Epithelial cell of esophagus (primary cell): ENCODE data around the gene MAP1A.
"Not testable (repeated sequence)": the region's sequence is repeated elsewhere in the genome, so short reads cannot be mapped to it uniquely, and the experiment has no call there.

ENCODE experiments used
- DNase-seq: peaks from one replicate; pipeline ENCODE4 v3.0.0; 2010; ENCODE audit warnings: low read depth
- H3K4me3 ChIP-seq: 2 replicates; pipeline ENCODE4 v1.5.1; 2011; ENCODE audit warnings: mild to moderate bottlenecking, low read length, control low read depth
- TF ChIP-seq, protein P1 (sequence below): IDR thresholded peaks from 2 replicates; pipeline ENCODE4 v1.5.1; 2011; ENCODE audit warnings: low read depth, mild to moderate bottlenecking, low read length, control low read depth, inconsistent platforms; ENCODE audit not compliant: insufficient read depth; ENCODE audit errors: missing control alignments

Gene MAP1A

DNA sequence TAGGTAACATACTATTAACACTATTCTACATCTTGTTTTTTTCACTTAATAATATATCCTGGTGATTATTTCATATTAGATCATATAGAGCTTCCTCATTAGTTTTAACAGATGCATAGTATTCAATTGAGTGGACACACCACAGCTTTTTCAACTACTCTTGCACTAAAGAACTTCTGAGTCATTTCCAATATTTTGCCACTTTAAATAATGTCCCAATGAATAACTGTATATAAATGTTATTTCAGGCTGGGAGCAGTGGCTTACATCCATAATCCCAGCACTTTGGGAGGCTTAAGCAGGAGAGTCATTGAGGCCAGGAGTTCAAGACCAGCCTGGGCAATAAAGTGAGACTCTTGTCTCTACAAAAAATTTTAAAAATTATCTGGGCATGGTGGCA, 26.9 kb downstream of the MAP1A start:
- H3K4me3 ChIP-seq: no peak overlapping the region
- no peak for DNase-seq
- TF ChIP-seq, protein P1, sequence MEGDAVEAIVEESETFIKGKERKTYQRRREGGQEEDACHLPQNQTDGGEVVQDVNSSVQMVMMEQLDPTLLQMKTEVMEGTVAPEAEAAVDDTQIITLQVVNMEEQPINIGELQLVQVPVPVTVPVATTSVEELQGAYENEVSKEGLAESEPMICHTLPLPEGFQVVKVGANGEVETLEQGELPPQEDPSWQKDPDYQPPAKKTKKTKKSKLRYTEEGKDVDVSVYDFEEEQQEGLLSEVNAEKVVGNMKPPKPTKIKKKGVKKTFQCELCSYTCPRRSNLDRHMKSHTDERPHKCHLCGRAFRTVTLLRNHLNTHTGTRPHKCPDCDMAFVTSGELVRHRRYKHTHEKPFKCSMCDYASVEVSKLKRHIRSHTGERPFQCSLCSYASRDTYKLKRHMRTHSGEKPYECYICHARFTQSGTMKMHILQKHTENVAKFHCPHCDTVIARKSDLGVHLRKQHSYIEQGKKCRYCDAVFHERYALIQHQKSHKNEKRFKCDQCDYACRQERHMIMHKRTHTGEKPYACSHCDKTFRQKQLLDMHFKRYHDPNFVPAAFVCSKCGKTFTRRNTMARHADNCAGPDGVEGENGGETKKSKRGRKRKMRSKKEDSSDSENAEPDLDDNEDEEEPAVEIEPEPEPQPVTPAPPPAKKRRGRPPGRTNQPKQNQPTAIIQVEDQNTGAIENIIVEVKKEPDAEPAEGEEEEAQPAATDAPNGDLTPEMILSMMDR: no peak

DNA sequence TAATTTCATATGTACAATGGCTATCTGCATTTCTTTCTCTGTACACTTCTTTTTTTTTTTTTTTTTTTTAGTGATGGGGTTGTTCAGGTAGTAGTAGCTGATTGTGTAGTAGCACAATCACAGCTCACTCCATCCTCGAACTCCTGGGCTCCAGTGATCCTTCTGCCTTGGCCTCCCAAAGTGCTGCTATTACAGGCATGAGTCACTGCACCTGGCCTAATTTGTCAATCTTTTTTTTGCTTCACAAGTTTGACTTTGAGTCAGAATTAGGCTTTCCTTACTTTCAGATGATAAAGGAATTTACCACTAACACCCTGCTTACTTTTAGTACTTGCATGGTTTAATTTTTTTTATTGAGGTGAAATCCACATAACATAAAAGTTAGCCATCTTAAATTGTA, 28.0 kb downstream of the MAP1A start:
- TF ChIP-seq, protein P1: no peak
- DNase-seq: no peak
- no peak overlapping the region for H3K4me3 ChIP-seq

DNA sequence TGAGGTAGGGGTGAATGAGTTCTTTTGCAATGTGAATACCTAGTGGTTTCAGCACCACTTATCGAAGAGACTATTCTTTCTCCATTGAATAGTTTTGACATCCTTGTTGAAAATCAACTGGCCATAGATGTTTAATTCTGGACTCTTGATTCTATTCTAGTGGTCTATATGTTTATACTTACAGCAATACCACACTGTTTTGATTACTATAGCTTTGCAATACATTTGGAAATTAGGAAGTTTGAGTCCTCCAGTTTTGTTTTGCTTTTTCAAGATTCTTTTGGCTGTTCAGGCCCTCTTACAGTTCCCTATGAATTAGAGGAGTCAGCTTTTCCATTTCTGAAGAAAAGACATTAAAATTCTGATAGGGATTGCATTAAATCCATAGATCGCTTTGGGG, 30.1 kb downstream of the MAP1A start:
- H3K4me3 ChIP-seq: no peak overlapping the region
- TF ChIP-seq, protein P1: no peak
- DNase-seq: no peak

DNA sequence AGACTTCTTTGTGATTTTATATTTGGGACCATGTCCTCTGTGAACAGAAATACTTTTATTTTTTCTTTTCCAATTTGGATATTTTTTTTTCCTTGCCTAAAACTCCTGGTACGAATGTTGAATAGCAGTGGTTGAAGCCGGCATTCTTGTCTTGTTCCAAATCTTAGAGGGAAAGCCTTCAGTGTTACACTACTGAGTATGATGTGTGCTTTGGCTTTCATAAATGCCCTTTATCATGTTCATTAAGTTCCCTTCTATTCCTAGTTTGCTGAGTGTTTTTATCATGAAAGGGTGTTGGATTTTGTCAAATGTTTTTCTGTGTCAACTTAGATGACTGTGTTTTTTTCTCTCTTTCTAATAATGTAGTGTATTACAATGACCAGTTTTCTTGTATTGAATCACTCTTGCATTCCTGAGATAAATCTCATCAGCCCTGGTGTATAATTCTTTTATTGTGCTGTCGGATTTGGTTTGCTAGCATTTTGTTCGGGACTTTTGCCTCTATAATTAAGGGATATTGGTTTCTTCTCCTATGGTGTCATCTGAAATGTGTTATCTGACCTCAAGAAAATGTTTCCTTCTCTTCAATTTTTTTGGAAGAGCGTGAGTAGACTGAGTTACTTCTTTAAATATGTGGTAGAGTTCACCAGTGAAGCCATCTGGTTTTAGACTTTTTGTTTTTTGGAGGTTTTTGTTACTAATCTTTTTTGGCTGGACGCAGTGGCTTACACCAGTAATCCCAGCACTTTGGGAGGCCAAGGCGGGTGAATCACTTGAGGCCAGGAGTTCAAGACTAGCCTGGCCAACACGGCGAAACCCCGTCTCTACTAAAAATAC, 33.3 kb downstream of the MAP1A start:
- DNase-seq: no peak
- TF ChIP-seq, protein P1: no peak
- H3K4me3 ChIP-seq: no peak overlapping the region

DNA sequence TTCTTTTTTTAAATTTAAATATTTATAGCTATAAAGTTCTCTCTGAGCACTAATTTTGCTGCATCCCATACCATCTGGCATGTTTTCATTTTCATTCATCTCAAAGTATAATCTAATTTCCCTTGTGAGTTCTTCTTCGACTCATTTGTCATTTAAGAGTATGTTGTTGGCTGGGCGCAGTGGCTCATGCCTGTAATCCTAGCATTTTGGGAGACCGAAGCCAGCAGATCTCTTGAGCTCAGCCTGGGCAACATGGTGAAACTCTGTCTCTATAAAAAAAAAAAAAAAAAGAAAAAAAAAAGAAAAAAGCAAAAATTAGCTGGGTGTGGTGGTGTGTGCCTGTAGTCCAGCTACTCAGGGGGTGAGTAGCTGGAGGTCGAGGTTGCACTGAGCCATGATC, 34.8 kb downstream of the MAP1A start:
- TF ChIP-seq, protein P1: no peak
- H3K4me3 ChIP-seq: no peak overlapping the region
- DNase-seq: no peak

DNA sequence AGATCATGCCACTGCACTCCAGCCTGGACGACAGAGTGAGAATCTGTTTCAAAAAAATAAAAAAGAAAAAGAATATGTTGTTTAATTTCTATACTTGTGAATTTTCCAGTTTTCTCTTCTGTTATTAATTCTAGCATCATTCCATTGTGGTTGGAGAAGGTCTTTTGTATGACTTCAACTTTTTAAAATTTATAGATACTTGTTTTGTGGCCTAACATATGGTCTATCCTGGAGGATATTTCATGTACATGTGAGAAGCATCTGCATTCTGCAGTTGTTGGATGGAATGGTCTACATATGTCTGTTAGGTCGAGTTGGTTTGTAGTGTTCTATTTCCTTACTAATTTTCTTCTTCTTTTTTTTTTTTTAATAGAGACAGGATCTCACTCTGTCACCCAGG, 35.6 kb downstream of the MAP1A start:
- no peak for DNase-seq
- TF ChIP-seq, protein P1: no peak
- no peak overlapping the region for H3K4me3 ChIP-seq

DNA sequence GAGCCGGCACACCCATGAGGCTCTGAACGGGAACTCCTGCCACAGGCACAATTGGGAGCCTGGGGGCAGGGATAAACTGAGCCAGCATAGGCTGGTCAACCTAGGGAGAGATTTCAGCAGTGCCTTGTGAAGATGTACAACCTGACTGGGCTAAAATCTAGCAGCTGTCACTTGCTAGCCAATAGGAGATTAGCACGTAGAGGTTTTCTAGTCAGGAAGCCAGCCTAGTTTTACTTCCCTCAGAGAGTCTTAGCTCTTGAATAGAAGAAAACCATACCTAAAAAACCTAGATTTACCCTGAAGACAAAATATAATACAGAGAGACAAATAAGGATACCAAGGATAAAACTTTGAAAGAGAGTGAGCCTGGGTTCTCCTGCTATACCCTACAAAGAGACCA, 45.3 kb downstream of the MAP1A start:
- not testable (repeated sequence) for H3K4me3 ChIP-seq, DNase-seq

DNA sequence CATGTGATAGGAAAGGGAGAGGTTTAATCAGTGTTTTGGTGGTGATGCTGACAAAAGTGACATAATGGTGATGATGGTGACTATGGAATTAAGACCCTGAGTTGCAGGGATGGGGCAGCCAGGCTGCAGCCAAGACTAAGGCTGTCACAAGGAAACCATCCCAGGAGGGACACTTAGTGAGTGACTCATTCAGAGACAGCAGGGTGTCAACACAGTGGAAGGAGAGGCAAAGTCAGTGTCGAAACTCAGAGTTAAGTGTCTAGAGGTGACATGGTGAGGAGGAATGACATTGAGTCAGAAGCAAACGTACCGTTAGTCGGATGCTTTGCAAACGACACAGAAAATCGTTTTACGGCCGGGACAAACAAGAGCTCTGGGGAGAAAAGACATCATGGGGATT, 46.4 kb downstream of the MAP1A start:
- not testable (repeated sequence) for DNase-seq, H3K4me3 ChIP-seq

DNA sequence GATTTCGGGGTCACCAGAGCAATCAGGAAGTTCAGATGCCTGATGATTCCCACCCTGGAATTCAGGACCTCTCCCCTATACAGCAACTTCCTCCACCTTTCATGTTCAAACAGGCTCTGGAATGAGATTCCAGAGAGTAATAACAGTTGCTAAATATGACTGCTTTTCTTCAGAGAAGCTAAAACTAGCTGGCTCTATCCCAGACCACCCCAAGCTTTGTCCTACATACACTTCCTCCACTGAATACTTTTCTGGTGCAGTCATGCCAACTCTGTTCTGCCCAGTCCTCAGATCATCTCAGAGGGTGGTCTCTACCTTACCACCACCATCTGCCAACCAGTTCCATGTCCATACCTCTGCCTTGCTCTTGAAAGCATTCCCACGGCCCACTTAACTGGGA, 49.2 kb downstream of the MAP1A start:
- H3K4me3 ChIP-seq, DNase-seq: not testable (repeated sequence)

DNA sequence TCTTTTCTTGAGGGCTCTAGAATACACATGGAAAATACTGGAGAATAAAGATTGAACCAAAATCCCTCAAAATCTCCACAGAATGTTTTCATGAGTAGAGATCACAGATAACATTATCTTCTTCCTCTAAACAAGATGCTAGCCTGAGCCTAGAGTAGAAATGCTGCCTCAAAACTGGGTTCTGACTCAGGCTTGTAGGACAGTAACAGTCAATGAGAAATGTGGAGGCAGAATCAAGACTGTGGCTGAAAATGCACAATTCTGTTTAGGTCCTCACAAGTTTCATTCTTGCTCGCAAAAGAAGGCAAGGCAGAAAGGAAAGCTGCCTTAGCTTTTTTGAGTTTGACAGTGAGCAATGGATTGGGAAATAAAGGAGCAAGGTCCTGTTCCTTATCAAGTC, 57.2 kb downstream of the MAP1A start:
- H3K4me3 ChIP-seq, DNase-seq: not testable (repeated sequence)
